B cell (primary cell): Measurements from ENCODE around the gene MAP3K9.

Source experiments
- CTCF ChIP-seq: fragments of 200-600 bp; IDR thresholded peaks from one replicate; pipeline ENCODE4 v1.8.0; 2022; ENCODE audit warnings: antibody characterized with exemption, mild to moderate bottlenecking
- EZH2 ChIP-seq: IDR thresholded peaks from 2 replicates; pipeline ENCODE4 v1.6.1; 2012; ENCODE audit warnings: borderline replicate concordance, low read depth, mild to moderate bottlenecking, moderate library complexity, low read length; ENCODE audit not compliant: insufficient read depth, poor library complexity, severe bottlenecking

GRCh38 chr14:70697701-70698100 lies 111.6 kb downstream of the MAP3K9 start:
- TF ChIP-seq CTCF (no peak), EZH2 (no peak)
